ENCODE data around the gene SESN3. TPM values are rescaled to one million over a fixed set of nuclear protein-coding genes. Genes with fewer than 3 reads are reported as not detected.
"Not testable (repeated sequence)": the region's sequence is repeated elsewhere in the genome, so short reads cannot be mapped to it uniquely, and the experiment has no call there.

The SESN3 gene
- total RNA-seq, 6 experiments from 2014 or later, result 2.8 to 8.8 (median 5.5) TPM

- 93% methylated on average over 2 of the region's 2 CpGs for WGBS (ENCODE audit: insufficient coverage, low coverage, low lambda C conversion rate, missing lambda C conversion rate)
- DNase-seq (no peak), ATAC-seq (no peak)
- Histone ChIP-seq H3K9me3 (no peaks in the 10 kb centered on the region), H3K27me3 (no peaks in the 10 kb centered on the region), H3K4me3 (no peak overlapping the region), H3K27ac (no peak overlapping the region), H3K36me3 (no peaks in the 10 kb centered on the region), H3K4me1 (peaks cover 0 to 11% (median 0%) of the 10 kb centered on the region in 4 donors)
- TF ChIP-seq CTCF (IDR thresholded peaks at IDR 0.05) (no peak), POLR2A (IDR thresholded peaks at IDR 0.05) (no peak)
- intact Hi-C loops (cut with DNase I), result no loop called here
Observed at GRCh38 chr11:95228081-95228749, 2.8 kb downstream of the SESN3 start.

DNA sequence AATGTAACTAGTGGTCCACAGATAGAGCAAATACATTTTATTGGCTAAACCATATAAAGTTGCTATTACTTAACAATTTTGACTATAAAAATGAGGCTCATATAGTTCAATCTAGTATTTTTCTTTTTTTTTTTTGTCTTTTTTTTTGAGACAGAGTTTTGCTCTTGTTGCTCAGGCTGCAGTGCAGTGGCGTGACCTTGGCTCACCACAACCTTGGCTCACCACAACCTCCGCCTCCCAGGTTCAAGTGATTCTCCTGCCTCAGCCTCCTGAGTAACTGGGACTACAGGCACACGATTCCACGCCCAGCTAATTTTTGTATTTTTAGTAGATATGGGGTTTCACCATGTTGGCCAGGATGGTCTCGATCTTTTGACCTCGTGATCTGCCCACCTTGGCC, 3.9 kb downstream of the SESN3 start:
- 90% methylated on average over 3 of the region's 6 CpGs for WGBS (ENCODE audit: insufficient coverage, low coverage, low lambda C conversion rate, missing lambda C conversion rate)
- H3K36me3 ChIP-seq; DNase-seq; intact Hi-C loops (cut with DNase I); H3K27ac ChIP-seq; H3K9me3 ChIP-seq; H3K4me1 ChIP-seq; ATAC-seq; H3K4me3 ChIP-seq; H3K27me3 ChIP-seq: not testable (repeated sequence)

DNA sequence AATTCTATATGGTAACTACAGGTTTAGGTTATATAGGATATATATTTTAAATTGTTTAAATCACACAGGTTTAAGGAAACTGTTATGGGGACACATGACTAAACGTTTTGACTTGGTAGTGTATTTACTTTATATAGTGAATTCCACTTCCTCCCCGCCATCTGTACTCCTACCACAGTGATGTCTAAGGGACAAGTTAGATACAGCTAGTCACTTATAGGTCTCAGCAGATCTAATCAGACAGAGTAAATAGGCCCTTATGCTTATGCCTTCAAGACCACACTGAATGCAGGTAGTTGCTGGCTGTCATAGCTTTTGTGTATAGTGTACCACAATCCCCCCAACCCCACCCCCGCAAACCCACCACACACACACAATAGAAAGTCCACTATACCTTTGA, 8.2 kb downstream of the SESN3 start:
- Histone ChIP-seq H3K4me3 (no peak overlapping the region), H3K4me1 (no peaks in the 10 kb centered on the region), H3K27ac (no peak overlapping the region), H3K36me3 (no peaks in the 10 kb centered on the region), H3K9me3 (no peaks in the 10 kb centered on the region), H3K27me3 (no peaks in the 10 kb centered on the region)
- no peak for ATAC-seq
- intact Hi-C loops (cut with DNase I), result no loop called here
- TF ChIP-seq POLR2A (IDR thresholded peaks at IDR 0.05), result no peak
- TF ChIP-seq CTCF (IDR thresholded peaks at IDR 0.05), result no peak
- WGBS (ENCODE audit: insufficient coverage, low coverage, low lambda C conversion rate, missing lambda C conversion rate), result 69% methylated on average over 3 of the region's 3 CpGs
- no peak for DNase-seq

DNA sequence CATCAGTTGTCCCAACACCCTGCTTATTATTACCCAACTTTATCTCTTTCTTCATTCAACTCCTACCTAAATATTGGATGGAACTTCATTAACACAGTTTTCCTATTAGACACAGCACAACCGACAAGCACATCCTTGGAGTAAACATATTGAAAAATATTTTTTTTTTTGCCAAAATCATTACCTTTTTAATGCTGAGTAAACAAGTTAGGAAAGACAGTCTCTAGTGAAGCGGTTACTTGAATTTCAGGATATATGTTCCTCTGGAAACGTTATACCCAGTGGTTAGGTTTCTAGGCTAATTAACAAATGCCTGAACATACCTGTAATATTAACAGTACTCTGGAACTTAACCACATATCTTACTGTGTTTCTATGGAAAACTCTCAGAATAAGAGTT, 11.4 kb downstream of the SESN3 start:
- no peaks in the 10 kb centered on the region for H3K4me1 ChIP-seq
- ATAC-seq, result no peak
- no peak overlapping the region for H3K4me3 ChIP-seq
- no peaks in the 10 kb centered on the region for H3K36me3 ChIP-seq
- 93% methylated on average over 3 of the region's 3 CpGs for WGBS (ENCODE audit: insufficient coverage, low coverage, low lambda C conversion rate, missing lambda C conversion rate)
- no peaks in the 10 kb centered on the region for H3K9me3 ChIP-seq
- no peaks in the 10 kb centered on the region for H3K27me3 ChIP-seq
- H3K27ac ChIP-seq, result no peak overlapping the region
- intact Hi-C loops (cut with DNase I), result no loop called here
- no peak for DNase-seq
- no peak for TF ChIP-seq POLR2A (IDR thresholded peaks at IDR 0.05)
- TF ChIP-seq CTCF (IDR thresholded peaks at IDR 0.05), result no peak

DNA sequence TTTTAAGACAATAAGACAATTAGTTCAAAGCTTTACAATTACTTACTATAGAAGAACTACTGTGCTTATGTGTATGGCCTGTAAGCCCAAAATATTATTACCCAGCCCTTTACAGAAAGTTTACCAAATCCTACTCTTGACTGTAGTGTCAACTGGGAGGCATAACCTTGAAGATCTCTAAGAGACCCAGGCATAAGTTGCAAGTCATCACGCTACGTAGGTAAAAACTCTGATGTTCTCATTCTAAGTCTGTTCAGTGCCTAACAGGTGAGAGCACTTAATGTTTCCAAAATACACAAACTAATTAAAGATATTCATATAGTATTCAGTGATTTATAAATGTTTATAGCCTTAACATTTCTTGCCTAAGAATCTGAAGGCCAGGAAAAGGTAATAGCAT, 12.9 kb downstream of the SESN3 start:
- intact Hi-C loops (cut with DNase I), result no loop called here
- no peaks in the 10 kb centered on the region for H3K27me3 ChIP-seq
- ATAC-seq (no peak), DNase-seq (no peak)
- WGBS (ENCODE audit: insufficient coverage, low coverage, low lambda C conversion rate, missing lambda C conversion rate), result 84% methylated on average over 2 of the region's 2 CpGs
- no peak overlapping the region for H3K27ac ChIP-seq
- TF ChIP-seq POLR2A (IDR thresholded peaks at IDR 0.05) (no peak), CTCF (IDR thresholded peaks at IDR 0.05) (no peak)
- no peaks in the 10 kb centered on the region for H3K4me1 ChIP-seq
- no peaks in the 10 kb centered on the region for H3K36me3 ChIP-seq
- no peak overlapping the region for H3K4me3 ChIP-seq
- H3K9me3 ChIP-seq, result no peaks in the 10 kb centered on the region

Measured in right lobe of liver (tissue), 6 donors.